Ovary (tissue), 3 donors: ENCODE data around the gene HNRNPF.

Experiments used
- CTCF ChIP-seq, 3 donors: fragments of 450-650 bp in 2 of 3; fragments of 200-600 bp in 1 of 3; IDR thresholded peaks; one replicate each; pipeline versions ENCODE4 v1.5.1 to v1.8.0; 2016 to 2022; ENCODE audit warnings: antibody characterized with exemption in 3 of 3, mild to moderate bottlenecking in 1 of 3
- POLR2A ChIP-seq: fragments of 450-650 bp; IDR thresholded peaks from one replicate; pipeline ENCODE4 v1.6.1; 2017; ENCODE audit warnings: antibody characterized with exemption, mild to moderate bottlenecking, moderate library complexity
- donor health status: DM: no; HTN: no; CAD: no.

- TF ChIP-seq CTCF (IDR thresholded peaks at IDR 0.05) = no peak
- no peak for TF ChIP-seq POLR2A
Observed at GRCh38 chr10:43353495-43354329, 55.3 kb downstream of the HNRNPF start.
